IgD-negative memory B cell (primary cell): ENCODE measurements around the gene FUBP1. TPM values are rescaled to one million over a fixed set of nuclear protein-coding genes. Genes with fewer than 3 reads are reported as not detected.
"Not testable (repeated sequence)": the region's sequence is repeated elsewhere in the genome, so short reads cannot be mapped to it uniquely, and the experiment has no call there.

ENCODE experiments used
- H3K27ac Mint-ChIP-seq, 3 donors: one replicate each; pipeline ENCODE4 v1.8.0; 2020 to 2022; ENCODE audit warnings: mild to moderate bottlenecking in 3 of 3, mixed read lengths in 3 of 3, moderate library complexity in 1 of 3
- H3K27me3 Mint-ChIP-seq: one replicate; pipeline ENCODE4 v1.8.0; 2021; ENCODE audit warnings: mixed read lengths
- H3K36me3 Mint-ChIP-seq: one replicate; pipeline ENCODE4 v1.8.0; 2020; ENCODE audit warnings: mild to moderate bottlenecking, mixed read lengths
- H3K4me1 Mint-ChIP-seq, 3 donors: one replicate each; pipeline ENCODE4 v1.8.0; 2020 to 2022; ENCODE audit warnings: mixed read lengths in 3 of 3, mild to moderate bottlenecking in 1 of 3
- H3K4me3 Mint-ChIP-seq, 4 donors: one replicate each; pipeline ENCODE4 v1.8.0; 2020 to 2022; ENCODE audit warnings: mild to moderate bottlenecking in 4 of 4, mixed read lengths in 4 of 4, moderate library complexity in 3 of 4
- H3K9me3 Mint-ChIP-seq, 3 donors: one replicate each; pipeline ENCODE4 v1.8.0; 2020 to 2021; ENCODE audit warnings: mixed read lengths in 3 of 3, mild to moderate bottlenecking in 1 of 3
- polyA plus RNA-seq: library from polyadenylated mRNA; unstranded; fragments of 300-500 nt; fragmentation: Illumina TruSeq; gene quantifications from one replicate; pipeline ENCODE4 v1.2.3, GENCODE V29; 2021

FUBP1 gene, protein sequence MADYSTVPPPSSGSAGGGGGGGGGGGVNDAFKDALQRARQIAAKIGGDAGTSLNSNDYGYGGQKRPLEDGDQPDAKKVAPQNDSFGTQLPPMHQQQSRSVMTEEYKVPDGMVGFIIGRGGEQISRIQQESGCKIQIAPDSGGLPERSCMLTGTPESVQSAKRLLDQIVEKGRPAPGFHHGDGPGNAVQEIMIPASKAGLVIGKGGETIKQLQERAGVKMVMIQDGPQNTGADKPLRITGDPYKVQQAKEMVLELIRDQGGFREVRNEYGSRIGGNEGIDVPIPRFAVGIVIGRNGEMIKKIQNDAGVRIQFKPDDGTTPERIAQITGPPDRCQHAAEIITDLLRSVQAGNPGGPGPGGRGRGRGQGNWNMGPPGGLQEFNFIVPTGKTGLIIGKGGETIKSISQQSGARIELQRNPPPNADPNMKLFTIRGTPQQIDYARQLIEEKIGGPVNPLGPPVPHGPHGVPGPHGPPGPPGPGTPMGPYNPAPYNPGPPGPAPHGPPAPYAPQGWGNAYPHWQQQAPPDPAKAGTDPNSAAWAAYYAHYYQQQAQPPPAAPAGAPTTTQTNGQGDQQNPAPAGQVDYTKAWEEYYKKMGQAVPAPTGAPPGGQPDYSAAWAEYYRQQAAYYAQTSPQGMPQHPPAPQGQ
- polyA plus RNA-seq, result 48.2 TPM

GRCh38 chr1:77978969-77979876 is at the start of gene FUBP1:
FUBP1 (minus strand) TSS chr1:77979072; CDS start chr1:77979004, 68 bp downstream.
- no peaks in the 10 kb centered on the region for H3K36me3 Mint-ChIP-seq
- H3K4me3 Mint-ChIP-seq, result no peak within 1 kb of the TSS
- no peak within 1 kb of the TSS for H3K27ac Mint-ChIP-seq
- no peaks in the 10 kb centered on the region for H3K27me3 Mint-ChIP-seq
- H3K9me3 Mint-ChIP-seq, result no peaks in the 10 kb centered on the region
- H3K4me1 Mint-ChIP-seq, result peaks cover 27 to 31% (median 31%) of the 10 kb centered on the region in 3 donors

DNA sequence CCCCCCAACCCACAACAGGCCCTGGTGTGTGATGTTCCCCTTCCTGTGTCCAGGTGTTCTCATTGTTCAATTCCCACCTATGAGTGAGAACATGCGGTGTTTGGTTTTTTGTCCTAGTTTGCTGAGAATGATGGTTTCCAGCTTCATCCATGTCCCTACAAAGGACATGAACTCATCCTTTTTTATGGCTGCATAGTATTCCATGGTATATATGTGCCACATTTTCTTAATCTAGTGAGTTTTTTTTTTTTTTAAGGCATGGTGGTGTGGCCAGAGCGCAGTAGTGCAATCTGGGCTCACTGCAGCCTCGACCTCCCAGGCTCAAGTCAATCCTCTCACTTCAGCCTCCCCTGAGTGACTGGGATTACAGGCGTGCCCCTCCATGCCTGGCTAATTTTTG is 42.3 kb upstream of the FUBP1 start:
- H3K4me3 Mint-ChIP-seq, H3K4me1 Mint-ChIP-seq, H3K27ac Mint-ChIP-seq, H3K27me3 Mint-ChIP-seq, H3K9me3 Mint-ChIP-seq, H3K36me3 Mint-ChIP-seq: not testable (repeated sequence)

- H3K9me3 Mint-ChIP-seq, result peaks cover 0 to 4% (median 0%) of the 10 kb centered on the region in 3 donors
- peaks cover 0 to 5% (median 3%) of the 10 kb centered on the region in 3 donors for H3K4me1 Mint-ChIP-seq
- no peaks in the 10 kb centered on the region for H3K27me3 Mint-ChIP-seq
- H3K36me3 Mint-ChIP-seq, result peaks cover 6% of the 10 kb centered on the region
- H3K27ac Mint-ChIP-seq, result no peak overlapping the region
- no peak overlapping the region for H3K4me3 Mint-ChIP-seq
Observed at GRCh38 chr1:78019024-78019423, 40.2 kb upstream of the FUBP1 start.

GRCh38 chr1:78015148-78015547 is 36.3 kb upstream of the FUBP1 start:
- Mint-ChIP-seq H3K36me3 (peaks cover 7% of the 10 kb centered on the region), H3K27me3 (no peaks in the 10 kb centered on the region), H3K4me3 (no peak overlapping the region), H3K4me1 (peaks cover 2 to 5% (median 3%) of the 10 kb centered on the region in 3 donors), H3K27ac (peak overlapping the region in 1 of 3 donors; percentile 18), H3K9me3 (peaks cover 0 to 4% (median 0%) of the 10 kb centered on the region in 3 donors)

DNA sequence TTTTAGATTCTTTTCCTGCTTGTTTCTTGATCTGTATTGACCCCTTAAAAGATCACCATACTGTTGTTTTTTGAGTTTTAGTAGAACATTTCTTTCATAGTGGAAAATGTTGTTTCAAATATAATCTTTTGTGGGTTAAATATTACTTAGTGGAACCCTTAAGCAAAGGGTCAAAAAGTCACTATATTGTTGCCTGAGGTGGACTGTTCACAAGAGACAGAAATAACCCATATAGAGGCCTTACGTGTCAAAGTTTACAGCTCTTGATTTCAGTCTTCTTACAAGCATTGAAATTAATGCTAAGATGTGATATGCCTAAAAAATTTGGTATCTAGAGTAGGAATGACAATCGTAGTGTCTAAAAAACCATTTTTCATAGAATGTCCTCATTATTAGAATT is 32.2 kb upstream of the FUBP1 start:
- H3K4me3 Mint-ChIP-seq, result no peak overlapping the region
- H3K4me1 Mint-ChIP-seq, result peaks cover 7 to 16% (median 7%) of the 10 kb centered on the region in 3 donors
- peaks cover 7% of the 10 kb centered on the region for H3K36me3 Mint-ChIP-seq
- peaks cover 0 to 4% (median 0%) of the 10 kb centered on the region in 3 donors for H3K9me3 Mint-ChIP-seq
- no peak overlapping the region for H3K27ac Mint-ChIP-seq
- no peaks in the 10 kb centered on the region for H3K27me3 Mint-ChIP-seq

DNA sequence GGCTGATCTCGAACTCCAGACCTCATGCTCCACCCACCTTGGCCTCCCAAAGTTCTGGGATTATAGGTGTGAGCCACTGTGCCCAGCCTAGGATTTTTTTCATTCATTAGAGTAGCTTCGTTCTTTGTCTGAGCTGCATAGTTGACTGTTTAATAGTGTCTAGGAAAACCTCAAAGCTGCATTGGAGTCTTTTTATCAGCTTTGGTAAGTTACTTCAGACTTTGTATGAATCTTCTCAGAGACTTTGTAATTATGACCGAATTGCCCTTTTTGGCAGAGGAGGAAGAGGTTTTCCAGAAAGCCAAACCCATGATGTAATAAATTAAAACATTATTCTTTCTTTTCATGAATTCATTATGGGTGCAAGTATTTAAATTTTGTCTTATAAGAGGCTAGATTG is 31.0 kb upstream of the FUBP1 start:
- H3K27me3 Mint-ChIP-seq, result no peaks in the 10 kb centered on the region
- H3K27ac Mint-ChIP-seq, result no peak overlapping the region
- no peak overlapping the region for H3K4me3 Mint-ChIP-seq
- H3K4me1 Mint-ChIP-seq, result peaks cover 7 to 20% (median 12%) of the 10 kb centered on the region in 3 donors
- H3K9me3 Mint-ChIP-seq, result peaks cover 0 to 4% (median 0%) of the 10 kb centered on the region in 3 donors
- H3K36me3 Mint-ChIP-seq, result peaks cover 3% of the 10 kb centered on the region

DNA sequence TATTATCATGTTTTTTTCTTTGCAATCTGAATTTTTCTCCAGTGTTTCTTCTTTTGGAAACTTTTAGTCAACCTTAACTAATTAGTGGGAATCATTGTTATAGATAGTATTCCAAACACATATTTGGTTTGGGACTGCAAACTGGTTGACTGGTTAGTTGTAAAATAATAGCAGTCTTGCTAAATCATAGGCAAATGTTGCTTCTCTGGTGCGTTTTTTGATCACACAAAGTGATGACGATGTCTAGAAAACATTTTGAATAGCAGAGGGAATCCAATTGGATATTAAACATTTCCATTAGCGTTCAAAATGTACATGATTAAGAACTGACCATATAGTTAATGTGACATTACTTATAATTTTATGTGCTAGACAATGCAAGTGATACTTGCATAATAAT is 30.4 kb upstream of the FUBP1 start:
- no peak overlapping the region for H3K4me3 Mint-ChIP-seq
- peaks cover 6 to 24% (median 15%) of the 10 kb centered on the region in 3 donors for H3K4me1 Mint-ChIP-seq
- H3K27me3 Mint-ChIP-seq, result no peaks in the 10 kb centered on the region
- peaks cover 0 to 4% (median 2%) of the 10 kb centered on the region in 3 donors for H3K9me3 Mint-ChIP-seq
- H3K36me3 Mint-ChIP-seq, result peaks cover 1% of the 10 kb centered on the region
- H3K27ac Mint-ChIP-seq, result no peak overlapping the region

- H3K27me3 Mint-ChIP-seq, result no peaks in the 10 kb centered on the region
- H3K36me3 Mint-ChIP-seq, result no peaks in the 10 kb centered on the region
- H3K9me3 Mint-ChIP-seq, result peaks cover 0 to 2% (median 0%) of the 10 kb centered on the region in 3 donors
- H3K4me3 Mint-ChIP-seq, result peak overlapping the region in 1 of 4 donors; percentile 47
- no peak overlapping the region for H3K27ac Mint-ChIP-seq
- H3K4me1 Mint-ChIP-seq, result peaks cover 12 to 31% (median 21%) of the 10 kb centered on the region in 3 donors
Observed at GRCh38 chr1:78007677-78008341, 28.9 kb upstream of the FUBP1 start.

GRCh38 chr1:78006521-78006920 is 27.6 kb upstream of the FUBP1 start:
- H3K4me3 Mint-ChIP-seq, result peak overlapping the region in 3 of 4 donors; percentile 21 to 72 (median 65)
- no peaks in the 10 kb centered on the region for H3K36me3 Mint-ChIP-seq
- H3K27me3 Mint-ChIP-seq, result no peaks in the 10 kb centered on the region
- H3K4me1 Mint-ChIP-seq, result peaks cover 12 to 33% (median 23%) of the 10 kb centered on the region in 3 donors
- peaks cover 0 to 2% (median 0%) of the 10 kb centered on the region in 3 donors for H3K9me3 Mint-ChIP-seq
- no peak overlapping the region for H3K27ac Mint-ChIP-seq

GRCh38 chr1:78005755-78006154 is 26.9 kb upstream of the FUBP1 start:
- Mint-ChIP-seq H3K36me3 (no peaks in the 10 kb centered on the region), H3K4me1 (peaks cover 12 to 33% (median 23%) of the 10 kb centered on the region in 3 donors)

DNA sequence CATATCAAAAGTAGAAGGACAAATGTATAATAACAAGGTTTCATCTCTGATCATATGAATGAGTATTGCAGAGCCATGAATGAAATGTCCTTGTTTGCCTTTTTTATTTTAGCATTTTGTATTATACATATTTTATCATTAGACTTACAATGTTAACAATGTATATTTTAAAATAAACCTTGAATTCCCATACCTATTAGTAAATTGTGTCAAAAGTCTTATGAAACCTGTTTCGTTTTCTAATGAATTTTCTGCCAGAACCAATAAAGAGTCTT is 26.5 kb upstream of the FUBP1 start:
- H3K9me3 Mint-ChIP-seq, result peaks cover 0 to 2% (median 0%) of the 10 kb centered on the region in 3 donors
- H3K27ac Mint-ChIP-seq, result peak overlapping the region; percentile 94 to 99 (median 99)
- H3K27me3 Mint-ChIP-seq, result no peaks in the 10 kb centered on the region
- H3K4me3 Mint-ChIP-seq, result peak overlapping the region; percentile 81 to 94 (median 89)
- no peaks in the 10 kb centered on the region for H3K36me3 Mint-ChIP-seq
- peaks cover 12 to 33% (median 23%) of the 10 kb centered on the region in 3 donors for H3K4me1 Mint-ChIP-seq

More at GRCh38 chr1:78005755-78006154, 26.9 kb upstream of the FUBP1 start:
- Mint-ChIP-seq H3K27ac (peak overlapping the region in 1 of 3 donors; percentile 99), H3K4me3 (peak overlapping the region; percentile 51 to 94 (median 86)), H3K9me3 (peaks cover 0 to 2% (median 0%) of the 10 kb centered on the region in 3 donors), H3K27me3 (no peaks in the 10 kb centered on the region)

- H3K4me1 Mint-ChIP-seq, result peaks cover 12 to 32% (median 23%) of the 10 kb centered on the region in 3 donors
- no peaks in the 10 kb centered on the region for H3K36me3 Mint-ChIP-seq
- H3K4me3 Mint-ChIP-seq, result peak within 1 kb of the TSS; percentile 81 to 94 (median 89)
- peak within 1 kb of the TSS; percentile 94 to 99 (median 99) for H3K27ac Mint-ChIP-seq
- H3K9me3 Mint-ChIP-seq, result peaks cover 0 to 2% (median 0%) of the 10 kb centered on the region in 3 donors
- no peaks in the 10 kb centered on the region for H3K27me3 Mint-ChIP-seq
Observed at GRCh38 chr1:78004719-78005447, 26.0 kb upstream of the FUBP1 start, which contains the start of gene DNAJB4. DNAJB4 (plus strand) TSS chr1:78004939; CDS start chr1:78005111, 172 bp downstream.

DNA sequence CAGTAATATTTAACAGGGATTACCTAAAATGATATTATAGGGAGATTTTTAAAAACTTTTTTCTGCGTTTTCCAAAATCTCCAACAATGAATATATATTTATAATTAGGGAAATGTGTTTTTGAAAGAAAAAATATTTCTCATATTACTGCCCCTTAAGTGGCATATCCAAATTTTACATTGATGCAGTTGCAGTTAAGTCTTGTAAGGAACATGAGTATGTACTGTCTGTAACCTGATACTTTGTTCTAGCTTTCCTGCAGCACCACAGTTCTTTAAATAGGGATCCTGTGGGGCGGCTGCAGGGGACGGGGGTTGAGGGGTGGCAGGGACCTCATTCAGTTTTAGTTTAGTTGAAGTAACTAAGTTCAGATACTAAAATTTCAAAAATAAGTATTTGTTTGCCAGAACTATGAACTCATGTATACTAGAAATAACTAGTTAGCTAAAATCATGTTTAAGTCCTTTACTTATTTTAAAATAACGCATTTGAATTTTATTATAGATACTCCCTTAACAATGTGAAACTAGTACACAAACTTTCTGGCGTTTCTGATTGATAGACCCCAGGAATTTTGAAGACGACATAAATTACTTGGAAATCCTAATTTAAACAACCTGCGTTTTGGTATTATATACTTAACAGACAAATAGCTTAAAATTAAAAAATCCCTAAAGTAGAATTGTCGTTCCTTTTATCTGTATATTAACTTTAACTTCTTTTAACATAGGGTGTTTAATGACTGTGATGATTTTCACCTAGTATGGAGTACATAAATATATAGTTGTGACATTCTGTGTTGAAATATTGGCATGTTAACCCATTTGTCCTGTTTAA is 25.2 kb upstream of the FUBP1 start:
- Mint-ChIP-seq H3K27me3 (no peaks in the 10 kb centered on the region), H3K9me3 (peaks cover 0 to 2% (median 0%) of the 10 kb centered on the region in 3 donors), H3K27ac (peak overlapping the region; percentile 94 to 99 (median 99)), H3K36me3 (no peaks in the 10 kb centered on the region), H3K4me3 (peak overlapping the region; percentile 81 to 94 (median 89)), H3K4me1 (peaks cover 10 to 29% (median 23%) of the 10 kb centered on the region in 3 donors)
